Esophagus squamous epithelium (tissue), 4 donors: ENCODE measurements around the gene PRKAR1A.

Source experiments
- POLR2A ChIP-seq, 4 donors: fragments of 450-650 bp; IDR thresholded peaks; one replicate each; pipeline ENCODE4 v1.6.1; 2017; ENCODE audit warnings: antibody characterized with exemption in 4 of 4, mild to moderate bottlenecking in 4 of 4, moderate library complexity in 3 of 4
- TF ChIP-seq, protein P1 (sequence below), 6 experiments: fragments of 450-650 bp in 4 of 6; fragments of 200-600 bp in 2 of 6; sonication (generic) in 2 of 6; IDR thresholded peaks; one replicate each; pipeline ENCODE4 v1.5.1; 2016 to 2019; ENCODE audit warnings: antibody characterized with exemption in 6 of 6, mild to moderate bottlenecking in 4 of 6, moderate library complexity in 4 of 6

DNA sequence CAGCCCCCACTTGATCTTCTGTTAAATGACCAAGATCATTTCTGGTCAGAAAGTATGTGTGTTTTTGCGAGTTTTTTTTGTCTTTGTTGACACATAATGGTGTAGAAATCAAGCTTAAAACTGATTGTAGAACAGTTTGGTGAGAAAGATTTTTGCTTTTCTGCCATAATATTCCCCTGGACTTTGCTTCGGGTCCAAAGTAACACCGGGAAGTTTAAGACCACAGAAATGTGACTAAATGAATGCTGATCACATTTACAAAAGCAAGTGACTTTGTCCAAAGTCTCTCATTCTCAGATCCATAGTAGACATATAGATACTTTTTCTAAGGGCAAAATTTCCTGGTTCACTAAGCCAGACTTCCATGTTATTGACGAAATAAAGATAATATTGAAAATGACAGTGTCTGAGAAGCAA is 86.3 kb downstream of the PRKAR1A start:
- TF ChIP-seq, protein P1, sequence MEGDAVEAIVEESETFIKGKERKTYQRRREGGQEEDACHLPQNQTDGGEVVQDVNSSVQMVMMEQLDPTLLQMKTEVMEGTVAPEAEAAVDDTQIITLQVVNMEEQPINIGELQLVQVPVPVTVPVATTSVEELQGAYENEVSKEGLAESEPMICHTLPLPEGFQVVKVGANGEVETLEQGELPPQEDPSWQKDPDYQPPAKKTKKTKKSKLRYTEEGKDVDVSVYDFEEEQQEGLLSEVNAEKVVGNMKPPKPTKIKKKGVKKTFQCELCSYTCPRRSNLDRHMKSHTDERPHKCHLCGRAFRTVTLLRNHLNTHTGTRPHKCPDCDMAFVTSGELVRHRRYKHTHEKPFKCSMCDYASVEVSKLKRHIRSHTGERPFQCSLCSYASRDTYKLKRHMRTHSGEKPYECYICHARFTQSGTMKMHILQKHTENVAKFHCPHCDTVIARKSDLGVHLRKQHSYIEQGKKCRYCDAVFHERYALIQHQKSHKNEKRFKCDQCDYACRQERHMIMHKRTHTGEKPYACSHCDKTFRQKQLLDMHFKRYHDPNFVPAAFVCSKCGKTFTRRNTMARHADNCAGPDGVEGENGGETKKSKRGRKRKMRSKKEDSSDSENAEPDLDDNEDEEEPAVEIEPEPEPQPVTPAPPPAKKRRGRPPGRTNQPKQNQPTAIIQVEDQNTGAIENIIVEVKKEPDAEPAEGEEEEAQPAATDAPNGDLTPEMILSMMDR (IDR thresholded peaks at IDR 0.05): no peak
- TF ChIP-seq POLR2A (IDR thresholded peaks at IDR 0.05): no peak
